ENCODE data around the gene PDLIM5.
"Not testable (repeated sequence)": the region's sequence is repeated elsewhere in the genome, so short reads cannot be mapped to it uniquely, and the experiment has no call there.

The PDLIM5 gene

DNA sequence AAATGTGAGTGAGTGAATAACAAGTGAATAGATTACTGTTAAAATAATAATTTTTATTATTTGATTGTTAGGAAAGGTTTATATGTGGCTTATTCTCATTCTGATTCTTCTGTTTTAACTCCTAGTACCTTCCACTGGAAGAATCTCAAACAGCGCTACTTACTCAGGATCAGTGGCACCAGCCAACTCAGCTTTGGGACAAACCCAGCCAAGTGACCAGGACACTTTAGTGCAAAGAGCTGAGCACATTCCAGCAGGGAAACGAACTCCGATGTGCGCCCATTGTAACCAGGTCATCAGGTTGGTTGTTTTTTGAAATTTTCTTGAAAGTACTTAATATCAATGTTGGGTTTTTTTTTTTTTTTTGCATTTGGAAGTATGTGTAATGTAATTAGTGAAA is 188.4 kb downstream of the PDLIM5 start:
- H3K9ac ChIP-seq (ENCODE audit: low read length): no peak overlapping the region
- no peaks in the 10 kb centered on the region for H3K27me3 ChIP-seq (ENCODE audit: control insufficient read depth, insufficient read depth, low read length)
- no peaks in the 10 kb centered on the region for H3K4me1 ChIP-seq (ENCODE audit: control insufficient read depth, insufficient read depth, low read length)
- no peak overlapping the region for H3K4me3 ChIP-seq (ENCODE audit: low read length)
- no peaks in the 10 kb centered on the region for H3K36me3 ChIP-seq (ENCODE audit: control insufficient read depth, insufficient read depth, low read length)
- H3K9me3 ChIP-seq (ENCODE audit: control insufficient read depth, low read length): no peaks in the 10 kb centered on the region

- H3K4me3 ChIP-seq (ENCODE audit: low read length): no peak overlapping the region
- no peaks in the 10 kb centered on the region for H3K36me3 ChIP-seq (ENCODE audit: control insufficient read depth, insufficient read depth, low read length)
- H3K4me1 ChIP-seq (ENCODE audit: control insufficient read depth, insufficient read depth, low read length): no peaks in the 10 kb centered on the region
- no peaks in the 10 kb centered on the region for H3K9me3 ChIP-seq (ENCODE audit: control insufficient read depth, low read length)
- no peak overlapping the region for H3K9ac ChIP-seq (ENCODE audit: low read length)
- H3K27me3 ChIP-seq (ENCODE audit: control insufficient read depth, insufficient read depth, low read length): no peaks in the 10 kb centered on the region
These were observed 190.2 kb downstream of the PDLIM5 start for GRCh38 chr4:94641702-94642560.

- no peaks in the 10 kb centered on the region for H3K9me3 ChIP-seq (ENCODE audit: control insufficient read depth, low read length)
- H3K36me3 ChIP-seq (ENCODE audit: control insufficient read depth, insufficient read depth, low read length): no peaks in the 10 kb centered on the region
- H3K4me3 ChIP-seq (ENCODE audit: low read length): no peak overlapping the region
- H3K9ac ChIP-seq (ENCODE audit: low read length): no peak overlapping the region
- H3K27me3 ChIP-seq (ENCODE audit: control insufficient read depth, insufficient read depth, low read length): no peaks in the 10 kb centered on the region
- no peaks in the 10 kb centered on the region for H3K4me1 ChIP-seq (ENCODE audit: control insufficient read depth, insufficient read depth, low read length)
These were observed 190.8 kb downstream of the PDLIM5 start for GRCh38 chr4:94642561-94642866.

DNA sequence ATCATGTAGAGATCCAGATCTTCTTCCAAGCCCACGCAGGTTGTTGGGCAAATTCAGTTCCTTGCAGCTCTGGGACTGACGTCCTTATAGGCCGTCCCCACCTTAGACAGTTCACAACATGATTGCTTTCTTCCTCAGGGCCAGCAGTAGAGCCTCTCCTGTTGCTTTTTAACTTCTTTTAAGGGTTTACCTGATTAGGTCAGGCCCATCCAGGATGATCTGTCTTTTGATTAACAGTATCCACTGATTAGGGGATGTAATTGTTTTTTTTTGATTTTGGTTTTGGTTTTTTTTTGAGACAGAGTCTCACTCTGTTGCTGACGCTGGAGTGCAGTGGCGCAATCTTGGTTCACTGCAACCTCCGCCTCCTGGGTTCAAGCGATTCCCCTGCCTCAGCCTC is 197.0 kb downstream of the PDLIM5 start:
- H3K36me3 ChIP-seq (ENCODE audit: control insufficient read depth, insufficient read depth, low read length): no peaks in the 10 kb centered on the region

GRCh38 chr4:94649381-94650133 is 197.8 kb downstream of the PDLIM5 start:
- Histone ChIP-seq H3K4me3 (ENCODE audit: low read length) (no peak overlapping the region), H3K9me3 (ENCODE audit: control insufficient read depth, low read length) (no peaks in the 10 kb centered on the region), H3K36me3 (ENCODE audit: control insufficient read depth, insufficient read depth, low read length) (no peaks in the 10 kb centered on the region), H3K4me1 (ENCODE audit: control insufficient read depth, insufficient read depth, low read length) (peaks cover 24% of the 10 kb centered on the region), H3K27me3 (ENCODE audit: control insufficient read depth, insufficient read depth, low read length) (no peaks in the 10 kb centered on the region), H3K9ac (ENCODE audit: low read length) (no peak overlapping the region)

More for the DNA sequence above, 197.0 kb downstream of the PDLIM5 start:
- peaks cover 24% of the 10 kb centered on the region for H3K4me1 ChIP-seq (ENCODE audit: control insufficient read depth, insufficient read depth, low read length)
- no peaks in the 10 kb centered on the region for H3K9me3 ChIP-seq (ENCODE audit: control insufficient read depth, low read length)
- no peak overlapping the region for H3K9ac ChIP-seq (ENCODE audit: low read length)
- H3K27me3 ChIP-seq (ENCODE audit: control insufficient read depth, insufficient read depth, low read length): no peaks in the 10 kb centered on the region
- H3K4me3 ChIP-seq (ENCODE audit: low read length): no peak overlapping the region

- Histone ChIP-seq H3K9ac (ENCODE audit: low read length) (no peak overlapping the region), H3K27me3 (ENCODE audit: control insufficient read depth, insufficient read depth, low read length) (no peaks in the 10 kb centered on the region), H3K4me3 (ENCODE audit: low read length) (no peak overlapping the region), H3K4me1 (ENCODE audit: control insufficient read depth, insufficient read depth, low read length) (peaks cover 24% of the 10 kb centered on the region), H3K9me3 (ENCODE audit: control insufficient read depth, low read length) (no peaks in the 10 kb centered on the region), H3K36me3 (ENCODE audit: control insufficient read depth, insufficient read depth, low read length) (no peaks in the 10 kb centered on the region)
These were observed 198.4 kb downstream of the PDLIM5 start for GRCh38 chr4:94650134-94650495.

DNA sequence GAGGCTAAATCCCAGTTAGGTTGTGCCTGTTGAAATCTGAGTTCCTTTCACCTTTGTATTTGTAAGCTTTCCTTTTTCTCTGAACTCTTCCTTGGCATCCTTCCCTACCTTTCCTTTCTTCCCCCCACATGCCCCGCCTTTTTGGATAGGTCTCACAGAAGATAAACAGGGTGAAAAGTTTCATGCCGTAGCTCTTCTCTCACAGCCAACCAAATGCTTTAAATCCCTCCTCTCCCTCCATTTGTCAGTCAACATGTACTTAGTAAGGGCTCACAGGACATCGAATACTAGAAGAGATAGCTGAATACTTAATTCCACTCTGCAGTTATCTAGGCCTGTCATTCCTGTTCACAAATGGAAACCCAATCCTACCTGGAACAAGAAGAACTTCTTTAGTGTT is 198.9 kb downstream of the PDLIM5 start:
- H3K4me1 ChIP-seq (ENCODE audit: control insufficient read depth, insufficient read depth, low read length): peaks cover 24% of the 10 kb centered on the region
- no peak overlapping the region for H3K9ac ChIP-seq (ENCODE audit: low read length)
- H3K4me3 ChIP-seq (ENCODE audit: low read length): no peak overlapping the region
- H3K9me3 ChIP-seq (ENCODE audit: control insufficient read depth, low read length): no peaks in the 10 kb centered on the region
- no peaks in the 10 kb centered on the region for H3K36me3 ChIP-seq (ENCODE audit: control insufficient read depth, insufficient read depth, low read length)
- H3K27me3 ChIP-seq (ENCODE audit: control insufficient read depth, insufficient read depth, low read length): no peaks in the 10 kb centered on the region

DNA sequence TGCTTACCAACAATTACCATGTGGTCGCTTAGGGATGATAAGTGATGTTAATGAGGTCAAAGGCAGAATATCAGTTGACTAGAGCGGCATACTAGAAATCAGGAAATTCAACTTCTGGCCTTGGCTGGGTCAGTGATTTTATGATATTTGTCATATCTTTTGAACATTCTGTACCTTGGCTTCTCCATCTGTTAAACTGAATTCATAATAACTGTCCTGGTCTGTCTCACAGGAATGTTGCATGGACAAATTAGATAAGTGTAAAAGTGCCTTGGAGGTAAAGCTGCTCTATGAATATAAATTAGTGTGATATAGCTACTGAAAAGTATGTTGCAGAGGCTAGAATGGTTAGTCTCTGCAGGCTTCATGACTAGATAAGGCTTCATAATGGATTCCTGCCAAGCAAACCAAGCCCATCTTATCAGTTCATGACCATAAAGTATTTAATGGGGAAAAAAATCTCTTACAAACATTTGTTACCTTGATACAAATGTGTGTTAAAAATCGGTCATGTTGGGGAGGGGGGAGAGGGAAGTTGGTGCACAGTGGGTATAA is 201.4 kb downstream of the PDLIM5 start:
- Histone ChIP-seq H3K9me3 (ENCODE audit: control insufficient read depth, low read length) (no peaks in the 10 kb centered on the region), H3K9ac (ENCODE audit: low read length) (no peak overlapping the region), H3K36me3 (ENCODE audit: control insufficient read depth, insufficient read depth, low read length) (no peaks in the 10 kb centered on the region), H3K4me1 (ENCODE audit: control insufficient read depth, insufficient read depth, low read length) (peaks cover 24% of the 10 kb centered on the region), H3K4me3 (ENCODE audit: low read length) (no peak overlapping the region), H3K27me3 (ENCODE audit: control insufficient read depth, insufficient read depth, low read length) (no peaks in the 10 kb centered on the region)

GRCh38 chr4:94653984-94654609 is 202.4 kb downstream of the PDLIM5 start:
- no peaks in the 10 kb centered on the region for H3K9me3 ChIP-seq (ENCODE audit: control insufficient read depth, low read length)
- H3K36me3 ChIP-seq (ENCODE audit: control insufficient read depth, insufficient read depth, low read length): no peaks in the 10 kb centered on the region
- H3K4me1 ChIP-seq (ENCODE audit: control insufficient read depth, insufficient read depth, low read length): peaks cover 24% of the 10 kb centered on the region
- H3K9ac ChIP-seq (ENCODE audit: low read length): no peak overlapping the region
- no peak overlapping the region for H3K4me3 ChIP-seq (ENCODE audit: low read length)
- no peaks in the 10 kb centered on the region for H3K27me3 ChIP-seq (ENCODE audit: control insufficient read depth, insufficient read depth, low read length)

- Histone ChIP-seq H3K4me1 (ENCODE audit: control insufficient read depth, insufficient read depth, low read length) (peaks cover 19% of the 10 kb centered on the region), H3K36me3 (ENCODE audit: control insufficient read depth, insufficient read depth, low read length) (no peaks in the 10 kb centered on the region), H3K9ac (ENCODE audit: low read length) (no peak overlapping the region), H3K4me3 (ENCODE audit: low read length) (no peak overlapping the region), H3K9me3 (ENCODE audit: control insufficient read depth, low read length) (no peaks in the 10 kb centered on the region), H3K27me3 (ENCODE audit: control insufficient read depth, insufficient read depth, low read length) (no peaks in the 10 kb centered on the region)
These were observed 203.0 kb downstream of the PDLIM5 start for GRCh38 chr4:94654714-94655113.

DNA sequence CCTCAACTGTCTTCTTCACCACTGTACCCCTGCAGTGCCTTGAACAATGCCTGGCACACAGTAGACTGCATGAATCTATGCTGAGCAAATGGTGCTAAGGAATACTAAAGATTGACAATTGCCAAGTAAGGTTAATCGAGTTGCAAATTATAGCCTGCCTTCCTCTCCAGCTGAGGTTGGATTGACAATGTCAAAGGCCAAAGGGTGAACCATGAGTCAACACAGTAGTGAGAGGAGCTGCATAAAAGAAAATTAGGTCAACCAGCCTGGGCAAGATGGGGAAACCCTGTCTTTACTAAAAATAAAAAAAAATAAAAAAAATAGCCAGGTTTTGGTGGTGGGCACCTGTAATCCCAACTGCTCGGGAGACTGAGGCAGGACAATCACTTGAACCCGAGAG is 208.9 kb downstream of the PDLIM5 start:
- H3K4me1 ChIP-seq (ENCODE audit: control insufficient read depth, insufficient read depth, low read length): no peaks in the 10 kb centered on the region
- no peaks in the 10 kb centered on the region for H3K36me3 ChIP-seq (ENCODE audit: control insufficient read depth, insufficient read depth, low read length)
- H3K4me3 ChIP-seq (ENCODE audit: low read length): no peak overlapping the region
- no peaks in the 10 kb centered on the region for H3K27me3 ChIP-seq (ENCODE audit: control insufficient read depth, insufficient read depth, low read length)
- no peak overlapping the region for H3K9ac ChIP-seq (ENCODE audit: low read length)
- no peaks in the 10 kb centered on the region for H3K9me3 ChIP-seq (ENCODE audit: control insufficient read depth, low read length)

- H3K4me1 ChIP-seq (ENCODE audit: control insufficient read depth, insufficient read depth, low read length); H3K36me3 ChIP-seq (ENCODE audit: control insufficient read depth, insufficient read depth, low read length); H3K27me3 ChIP-seq (ENCODE audit: control insufficient read depth, insufficient read depth, low read length); H3K9ac ChIP-seq (ENCODE audit: low read length); H3K9me3 ChIP-seq (ENCODE audit: control insufficient read depth, low read length); H3K4me3 ChIP-seq (ENCODE audit: low read length): not testable (repeated sequence)
These were observed 213.3 kb downstream of the PDLIM5 start for GRCh38 chr4:94665021-94665420.

All from mucosa of stomach (tissue), 1 donor.